Cardiac muscle cell (in vitro differentiated cells and primary cell): ENCODE data around the gene CDKN2A. TPM values are rescaled to one million over a fixed set of nuclear protein-coding genes. Genes with fewer than 3 reads are reported as not detected.

ENCODE experiments used
- DNase-seq, 2 donors: peaks; one replicate each; pipeline versions ENCODE4 v3.0.0 to v3.0.0-alpha.2; 2010 to 2017; ENCODE audit warnings: low read depth in 1 of 2, low spot score in 1 of 2
- H3K27ac ChIP-seq: fragments of 200-600 bp; sonication (generic); 2 replicates; pipeline ENCODE4 v1.5.1; 2016
- H3K27me3 ChIP-seq: fragments of 200-600 bp; sonication (generic); 2 replicates; pipeline ENCODE4 v1.6.0; 2016; ENCODE audit warnings: control low read depth
- H3K36me3 ChIP-seq: fragments of 200-600 bp; sonication (generic); 2 replicates; pipeline ENCODE4 v1.5.1; 2016; ENCODE audit warnings: control low read depth
- H3K4me1 ChIP-seq: fragments of 200-600 bp; sonication (generic); 2 replicates; pipeline ENCODE4 v1.8.1; 2017; ENCODE audit warnings: low read depth, mild to moderate bottlenecking, mixed run types
- H3K4me3 ChIP-seq: fragments of 200-600 bp; sonication (generic); 2 replicates; pipeline ENCODE4 v1.5.1; 2016; ENCODE audit warnings: mild to moderate bottlenecking
- H3K9me3 ChIP-seq: fragments of 200-600 bp; sonication (generic); 2 replicates; pipeline ENCODE4 v1.5.1; 2017; ENCODE audit warnings: low read depth, mild to moderate bottlenecking, control low read depth
- polyA plus RNA-seq: library from polyadenylated mRNA; unstranded; fragments of >200 nt; fragmentation: Nextera tagmentation; extraction: Ambion mirVana; gene quantifications from 2 replicates; pipeline ENCODE4 v1.2.1, GENCODE V29; 2016
- total RNA-seq: library from RNA; depleted of rRNA; stranded (reverse); fragments of >200 nt; gene quantifications from 2 replicates; pipeline ENCODE4 v1.2.3, GENCODE V29; 2016
- TF ChIP-seq, protein P1 (sequence below): IDR thresholded peaks from 2 replicates; pipeline ENCODE4 v1.5.1; 2012; ENCODE audit warnings: low read depth, mild to moderate bottlenecking, low read length

Gene CDKN2A
- total and polyA plus RNA-seq, 2 experiments from 2014 or later = 0.27 TPM; not detected in 1

DNA sequence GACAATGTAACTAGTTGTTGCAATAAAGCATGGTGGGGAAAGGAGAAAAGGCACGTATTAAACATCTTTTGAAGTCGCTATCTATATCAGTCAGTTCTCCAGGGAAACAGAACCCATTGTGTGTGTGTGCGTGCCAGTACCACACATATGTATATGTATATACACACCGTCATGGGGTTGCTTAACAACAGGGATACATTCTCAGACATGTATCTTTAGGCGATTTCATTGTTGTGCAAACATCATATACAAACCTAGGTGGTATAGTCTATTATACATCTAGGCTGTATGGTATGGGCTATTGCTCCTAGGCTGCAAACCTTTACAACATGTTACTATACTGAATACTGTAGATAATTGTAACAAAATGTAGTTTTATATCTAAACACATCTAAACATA is 2.7 kb upstream of the CDKN2A start:
- Histone ChIP-seq H3K27me3 (peaks cover 100% of the 10 kb centered on the region), H3K9me3 (no peaks in the 10 kb centered on the region), H3K4me3 (no peak overlapping the region), H3K27ac (no peak overlapping the region), H3K4me1 (no peaks in the 10 kb centered on the region), H3K36me3 (no peaks in the 10 kb centered on the region)
- TF ChIP-seq, protein P1, sequence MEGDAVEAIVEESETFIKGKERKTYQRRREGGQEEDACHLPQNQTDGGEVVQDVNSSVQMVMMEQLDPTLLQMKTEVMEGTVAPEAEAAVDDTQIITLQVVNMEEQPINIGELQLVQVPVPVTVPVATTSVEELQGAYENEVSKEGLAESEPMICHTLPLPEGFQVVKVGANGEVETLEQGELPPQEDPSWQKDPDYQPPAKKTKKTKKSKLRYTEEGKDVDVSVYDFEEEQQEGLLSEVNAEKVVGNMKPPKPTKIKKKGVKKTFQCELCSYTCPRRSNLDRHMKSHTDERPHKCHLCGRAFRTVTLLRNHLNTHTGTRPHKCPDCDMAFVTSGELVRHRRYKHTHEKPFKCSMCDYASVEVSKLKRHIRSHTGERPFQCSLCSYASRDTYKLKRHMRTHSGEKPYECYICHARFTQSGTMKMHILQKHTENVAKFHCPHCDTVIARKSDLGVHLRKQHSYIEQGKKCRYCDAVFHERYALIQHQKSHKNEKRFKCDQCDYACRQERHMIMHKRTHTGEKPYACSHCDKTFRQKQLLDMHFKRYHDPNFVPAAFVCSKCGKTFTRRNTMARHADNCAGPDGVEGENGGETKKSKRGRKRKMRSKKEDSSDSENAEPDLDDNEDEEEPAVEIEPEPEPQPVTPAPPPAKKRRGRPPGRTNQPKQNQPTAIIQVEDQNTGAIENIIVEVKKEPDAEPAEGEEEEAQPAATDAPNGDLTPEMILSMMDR = no peak
- DNase-seq = no peak

DNA sequence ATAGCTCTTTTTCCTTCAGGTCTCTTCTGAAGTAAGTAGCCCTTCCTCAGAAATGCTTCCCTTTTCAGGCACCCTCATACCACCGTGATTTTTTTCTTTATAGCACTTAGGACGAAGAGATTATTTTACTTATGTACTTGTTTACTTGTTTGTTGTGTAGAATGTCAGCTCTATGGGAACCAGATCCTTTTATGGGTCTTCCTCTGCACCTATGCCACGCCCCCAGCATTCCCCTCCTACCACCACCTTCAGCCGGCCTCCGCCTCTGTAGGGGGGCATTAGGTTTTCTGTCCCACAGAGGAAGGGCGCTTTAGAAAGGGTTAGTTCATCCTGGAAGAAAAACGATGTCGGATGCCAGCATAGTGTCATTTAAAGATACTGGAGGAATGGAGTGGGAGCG is 2.2 kb upstream of the CDKN2A start:
- Histone ChIP-seq H3K36me3 (no peaks in the 10 kb centered on the region), H3K27me3 (peaks cover 100% of the 10 kb centered on the region), H3K4me3 (no peak overlapping the region), H3K4me1 (no peaks in the 10 kb centered on the region), H3K27ac (no peak overlapping the region), H3K9me3 (no peaks in the 10 kb centered on the region)
- no peak for DNase-seq
- TF ChIP-seq, protein P1 = no peak

DNA sequence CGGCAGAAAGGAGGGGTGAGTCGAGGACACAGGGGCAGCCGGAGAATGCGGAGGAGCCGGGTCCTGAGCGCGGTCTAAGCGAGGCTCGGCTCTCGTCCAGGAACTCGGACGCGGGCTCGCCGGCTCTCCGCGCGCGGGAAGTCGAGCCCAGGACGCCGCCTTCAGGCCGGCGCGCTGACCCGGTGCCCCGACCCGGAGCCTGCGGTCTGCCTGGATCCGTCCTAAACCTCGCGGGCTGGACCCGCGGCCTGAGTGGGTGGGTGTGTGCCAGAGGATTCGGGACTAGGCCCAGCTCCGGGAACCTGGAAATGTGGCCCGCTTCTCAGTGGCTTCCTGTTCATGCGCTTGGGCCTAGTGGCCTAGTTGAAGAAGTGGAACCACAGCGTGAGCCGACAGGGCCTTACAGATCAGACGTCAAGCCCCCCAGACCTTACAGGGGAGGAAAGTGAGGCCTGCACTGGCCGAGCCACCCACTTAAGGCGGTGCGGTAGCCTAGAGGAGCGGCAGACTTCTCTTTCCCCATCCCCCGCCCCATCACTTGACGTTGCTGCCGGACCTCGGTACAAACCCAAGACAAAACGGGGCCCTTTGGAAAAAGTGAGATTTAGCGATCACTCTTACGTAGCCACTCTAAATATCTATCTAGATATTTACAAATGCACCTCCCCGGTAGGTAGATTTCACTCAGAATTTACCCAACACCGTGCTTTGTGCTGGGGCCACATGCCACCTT is 1.6 kb upstream of the CDKN2A start:
- H3K36me3 ChIP-seq = no peaks in the 10 kb centered on the region
- TF ChIP-seq, protein P1 = peak; percentile 44
- H3K9me3 ChIP-seq = no peaks in the 10 kb centered on the region
- DNase-seq = peak in 1 of 2 donors; percentile 43
- H3K27ac ChIP-seq = no peak overlapping the region
- no peaks in the 10 kb centered on the region for H3K4me1 ChIP-seq
- peaks cover 100% of the 10 kb centered on the region for H3K27me3 ChIP-seq
- H3K4me3 ChIP-seq = peak overlapping the region; percentile 40

DNA sequence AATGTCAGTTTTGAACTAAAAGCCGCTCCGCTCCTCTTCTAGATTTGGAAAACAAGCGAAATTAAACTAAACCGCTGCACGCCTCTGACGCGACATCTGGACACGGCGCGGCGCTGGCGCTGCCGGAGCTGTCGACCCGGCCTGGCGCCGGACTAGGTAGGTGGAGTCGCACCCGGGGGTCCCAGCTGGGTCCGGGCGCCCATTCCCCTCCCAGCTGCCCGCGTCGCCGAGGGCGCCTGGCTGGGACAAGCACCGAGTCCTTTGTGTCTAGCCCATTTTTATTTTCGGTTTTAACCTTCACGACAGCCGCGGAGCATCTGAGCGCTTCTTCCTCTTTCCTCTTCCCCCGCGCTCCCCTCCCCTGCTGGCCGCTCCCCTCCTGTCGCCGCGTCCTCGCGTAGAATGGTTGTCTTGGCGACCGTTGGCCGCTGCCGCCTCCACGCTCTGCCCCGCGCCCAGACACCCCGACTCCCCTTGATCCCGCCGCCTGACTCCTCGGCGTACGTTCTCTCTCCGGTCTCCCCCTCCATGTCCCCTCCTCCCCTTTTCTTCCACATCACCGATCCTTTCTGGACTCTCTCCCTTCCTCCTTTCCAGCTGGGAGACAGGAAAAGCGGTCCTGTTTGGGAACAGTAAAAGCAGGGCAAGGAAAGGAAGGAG is 944 bp upstream of the CDKN2A start:
- H3K4me3 ChIP-seq = peak overlapping the region; percentile 40
- no peak overlapping the region for H3K27ac ChIP-seq
- TF ChIP-seq, protein P1 = no peak
- no peaks in the 10 kb centered on the region for H3K4me1 ChIP-seq
- H3K9me3 ChIP-seq = no peaks in the 10 kb centered on the region
- H3K36me3 ChIP-seq = no peaks in the 10 kb centered on the region
- peaks cover 100% of the 10 kb centered on the region for H3K27me3 ChIP-seq
- DNase-seq = peak; percentile 36 to 74

DNA sequence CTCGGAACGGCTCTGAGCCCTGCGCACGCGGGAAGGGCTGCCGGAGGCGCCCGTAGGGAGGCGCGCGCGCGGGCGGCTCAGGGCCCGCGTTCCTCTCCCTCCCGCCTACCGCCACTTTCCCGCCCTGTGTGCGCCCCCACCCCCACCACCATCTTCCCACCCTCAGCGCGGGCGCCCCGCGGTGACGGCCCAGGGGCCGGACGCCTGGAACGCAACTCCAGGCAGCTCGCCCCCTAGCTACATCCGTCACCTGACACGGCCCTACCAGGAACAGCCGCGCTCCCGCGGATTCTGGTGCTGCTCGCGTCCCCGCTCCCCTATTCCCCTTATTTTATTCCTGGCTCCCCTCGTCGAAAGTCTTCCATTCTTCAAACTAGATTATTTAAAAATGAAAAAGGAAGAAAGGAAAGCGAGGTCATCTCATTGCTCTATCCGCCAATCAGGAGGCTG is 389 bp upstream of the CDKN2A start, which contains the start of gene CDKN2B-AS1:
TSS of gene CDKN2B-AS1 (plus strand) at position 236 of the 450 bp plus-strand sequence.
- TF ChIP-seq, protein P1 = no peak
- DNase-seq = peak; percentile 51 to 67
- Histone ChIP-seq H3K4me3 (peak within 1 kb of the TSS; percentile 40), H3K4me1 (no peaks in the 10 kb centered on the region), H3K27ac (no peak within 1 kb of the TSS), H3K36me3 (no peaks in the 10 kb centered on the region), H3K27me3 (peaks cover 100% of the 10 kb centered on the region), H3K9me3 (no peaks in the 10 kb centered on the region)
